ENCODE data around the gene SLC22A25. TPM values are rescaled to one million over a fixed set of nuclear protein-coding genes. Genes with fewer than 3 reads are reported as not detected.

The SLC22A25 gene
- total RNA-seq, 6 donors from 2014 or later: not detected

DNA sequence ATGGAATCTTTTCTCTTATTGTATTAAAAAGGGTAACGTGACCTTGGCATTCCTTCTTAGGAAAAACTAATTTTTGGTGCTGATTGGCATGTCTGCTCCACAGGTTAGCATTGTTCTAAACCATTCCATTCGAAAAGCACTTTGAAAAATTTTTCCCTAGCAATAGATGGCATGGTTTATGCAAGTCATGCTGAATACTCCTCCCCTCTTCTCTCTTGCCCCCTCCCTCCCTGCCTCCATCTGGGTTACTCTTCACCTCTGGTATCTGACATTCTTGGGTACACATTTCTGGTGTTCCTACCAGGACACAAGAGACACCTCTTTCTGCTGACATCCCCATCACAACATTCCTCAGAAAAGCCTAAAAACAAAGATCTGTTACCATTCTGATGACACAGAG is 1.5 kb upstream of the SLC22A25 start:
- Histone ChIP-seq H3K4me3 (no peak overlapping the region), H3K4me1 (peaks cover 0 to 10% (median 0%) of the 10 kb centered on the region in 4 donors), H3K36me3 (no peaks in the 10 kb centered on the region), H3K9me3 (no peaks in the 10 kb centered on the region), H3K27me3 (no peaks in the 10 kb centered on the region), H3K27ac (no peak overlapping the region)
- ATAC-seq (ENCODE audit: low FRiP score in 2 of 2) (no peak), DNase-seq (no peak)
- WGBS, 2 donors: 81 to 82% methylated on average over 2 of the region's 2 CpGs
- TF ChIP-seq POLR2AphosphoS5 (IDR thresholded peaks at IDR 0.05) (no peak), CTCF (IDR thresholded peaks at IDR 0.05) (no peak), EP300 (IDR thresholded peaks at IDR 0.05) (no peak), POLR2A (IDR thresholded peaks at IDR 0.05) (no peak)

DNA sequence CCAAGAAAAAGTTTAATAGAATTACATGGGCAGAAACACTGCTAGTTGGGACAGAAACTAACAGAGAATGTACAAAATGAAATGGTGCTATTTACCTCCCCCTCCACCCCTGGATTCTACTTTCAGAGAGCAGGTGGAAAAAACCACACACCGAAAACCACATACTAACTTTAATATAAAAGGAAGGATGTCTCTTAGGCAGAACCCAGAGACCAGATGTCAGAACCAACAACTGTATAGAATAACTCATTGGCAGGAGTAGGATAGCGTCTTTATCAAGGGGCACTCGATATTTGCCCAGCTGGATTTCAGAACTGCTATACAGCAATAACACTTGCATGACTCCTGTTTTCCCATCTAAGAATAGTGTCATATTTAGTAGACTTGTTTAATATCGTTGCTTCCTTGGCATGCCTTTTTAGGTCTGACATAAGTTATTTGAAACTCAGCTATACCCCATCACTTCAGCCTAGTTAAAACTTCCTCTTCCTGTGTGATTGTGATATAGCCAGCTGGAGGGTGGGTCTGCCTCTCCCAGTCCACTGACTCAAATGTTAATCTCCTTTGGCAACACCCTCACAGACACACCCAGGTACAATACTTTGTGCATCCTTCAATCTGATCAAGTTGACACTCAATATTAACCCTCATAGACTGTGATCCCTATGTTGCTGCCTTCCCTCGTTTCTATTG is 1.2 kb downstream of the SLC22A25 start:
- Histone ChIP-seq H3K36me3 (no peaks in the 10 kb centered on the region), H3K27ac (no peak overlapping the region), H3K4me3 (no peak overlapping the region), H3K9me3 (no peaks in the 10 kb centered on the region), H3K27me3 (no peaks in the 10 kb centered on the region), H3K4me1 (peaks cover 0 to 10% (median 0%) of the 10 kb centered on the region in 4 donors)
- ATAC-seq (ENCODE audit: low FRiP score in 2 of 2) (no peak), DNase-seq (no peak)
- WGBS, 2 donors: 53 to 55% methylated on average over 5 of the region's 5 CpGs
- TF ChIP-seq POLR2A (IDR thresholded peaks at IDR 0.05): no peak
- TF ChIP-seq CTCF (IDR thresholded peaks at IDR 0.05): no peak
- TF ChIP-seq EP300 (IDR thresholded peaks at IDR 0.05): no peak
- no peak for TF ChIP-seq POLR2AphosphoS5 (IDR thresholded peaks at IDR 0.05)

- no peaks in the 10 kb centered on the region for H3K9me3 ChIP-seq
- H3K27ac ChIP-seq: no peak overlapping the region
- no peaks in the 10 kb centered on the region for H3K36me3 ChIP-seq
- ATAC-seq (ENCODE audit: low FRiP score in 2 of 2) (no peak), DNase-seq (no peak)
- TF ChIP-seq EP300 (IDR thresholded peaks at IDR 0.05) (no peak), CTCF (IDR thresholded peaks at IDR 0.05) (no peak), POLR2AphosphoS5 (IDR thresholded peaks at IDR 0.05) (no peak)
- peaks cover 0 to 10% (median 0%) of the 10 kb centered on the region in 4 donors for H3K4me1 ChIP-seq
- H3K27me3 ChIP-seq: no peaks in the 10 kb centered on the region
- no peak overlapping the region for H3K4me3 ChIP-seq
Observed at GRCh38 chr11:63240791-63241379, 2.5 kb downstream of the SLC22A25 start.

DNA sequence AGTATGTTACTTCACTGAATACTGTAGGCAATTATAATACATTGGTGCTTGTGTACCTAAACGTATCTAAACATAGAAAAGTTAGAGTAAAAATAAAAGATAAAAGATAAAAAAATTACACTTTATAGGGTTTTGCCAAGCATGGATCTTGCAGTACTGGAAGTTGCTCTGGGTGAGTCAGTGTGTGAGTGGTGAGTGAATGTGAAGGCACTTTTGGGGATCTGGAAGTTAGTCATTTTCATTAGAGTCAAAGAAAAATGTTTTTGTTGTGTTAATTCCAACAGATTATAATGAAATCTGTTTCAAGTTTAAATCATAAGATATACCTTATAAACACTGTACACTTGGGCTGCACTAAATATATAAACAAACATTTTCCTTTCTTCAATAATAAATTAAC is 3.3 kb downstream of the SLC22A25 start:
- peaks cover 0 to 10% (median 0%) of the 10 kb centered on the region in 4 donors for H3K4me1 ChIP-seq
- no peaks in the 10 kb centered on the region for H3K36me3 ChIP-seq
- TF ChIP-seq CTCF (IDR thresholded peaks at IDR 0.05): no peak
- TF ChIP-seq POLR2AphosphoS5 (IDR thresholded peaks at IDR 0.05): no peak
- no peak for TF ChIP-seq POLR2A (IDR thresholded peaks at IDR 0.05)
- TF ChIP-seq EP300 (IDR thresholded peaks at IDR 0.05): no peak
- no peak overlapping the region for H3K27ac ChIP-seq
- no peaks in the 10 kb centered on the region for H3K9me3 ChIP-seq
- no peak for DNase-seq
- no peak for ATAC-seq (ENCODE audit: low FRiP score in 2 of 2)
- H3K27me3 ChIP-seq: no peaks in the 10 kb centered on the region
- 73 to 74% methylated on average over 1 of the region's 1 CpG for WGBS, 2 donors
- H3K4me3 ChIP-seq: no peak overlapping the region

DNA sequence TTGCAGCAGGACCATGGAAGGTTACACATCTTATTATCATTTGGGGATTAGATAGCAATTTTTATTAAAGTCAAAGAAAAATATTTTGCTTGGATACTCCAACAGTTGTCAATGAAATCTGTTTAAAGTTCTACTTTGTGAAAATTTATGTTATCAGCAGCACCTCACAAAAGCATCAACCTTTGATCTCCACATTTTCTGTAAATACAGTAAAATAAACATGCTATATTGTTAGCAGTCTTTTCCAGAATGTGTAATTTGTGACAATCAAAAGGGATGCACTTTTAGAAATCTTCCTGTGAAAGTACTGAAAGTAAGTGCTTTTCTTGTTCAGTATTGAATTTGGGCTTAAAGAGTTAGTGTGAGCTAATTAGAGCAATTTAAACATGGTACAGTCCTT is 4.1 kb downstream of the SLC22A25 start:
- TF ChIP-seq EP300 (IDR thresholded peaks at IDR 0.05) (no peak), POLR2A (IDR thresholded peaks at IDR 0.05) (no peak), POLR2AphosphoS5 (IDR thresholded peaks at IDR 0.05) (no peak), CTCF (IDR thresholded peaks at IDR 0.05) (no peak)

More for the DNA sequence above, 4.1 kb downstream of the SLC22A25 start:
- Histone ChIP-seq H3K27me3 (no peaks in the 10 kb centered on the region), H3K27ac (no peak overlapping the region), H3K4me1 (peaks cover 0 to 10% (median 0%) of the 10 kb centered on the region in 4 donors), H3K36me3 (no peaks in the 10 kb centered on the region), H3K4me3 (no peak overlapping the region), H3K9me3 (no peaks in the 10 kb centered on the region)
- no peak for ATAC-seq (ENCODE audit: low FRiP score in 2 of 2)
- DNase-seq: no peak

Measured in upper lobe of left lung (tissue), 6 donors.